ENCODE data around the gene ZC3H7A. TPM values are rescaled to one million over a fixed set of nuclear protein-coding genes. Genes with fewer than 3 reads are reported as not detected.

ZC3H7A gene
- total and polyA plus RNA-seq, 2 of the 13 experiments (the other 11 are each of a cell fraction or from before 2014, with no cell fraction given), result 29.2 to 36.8 TPM

DNA sequence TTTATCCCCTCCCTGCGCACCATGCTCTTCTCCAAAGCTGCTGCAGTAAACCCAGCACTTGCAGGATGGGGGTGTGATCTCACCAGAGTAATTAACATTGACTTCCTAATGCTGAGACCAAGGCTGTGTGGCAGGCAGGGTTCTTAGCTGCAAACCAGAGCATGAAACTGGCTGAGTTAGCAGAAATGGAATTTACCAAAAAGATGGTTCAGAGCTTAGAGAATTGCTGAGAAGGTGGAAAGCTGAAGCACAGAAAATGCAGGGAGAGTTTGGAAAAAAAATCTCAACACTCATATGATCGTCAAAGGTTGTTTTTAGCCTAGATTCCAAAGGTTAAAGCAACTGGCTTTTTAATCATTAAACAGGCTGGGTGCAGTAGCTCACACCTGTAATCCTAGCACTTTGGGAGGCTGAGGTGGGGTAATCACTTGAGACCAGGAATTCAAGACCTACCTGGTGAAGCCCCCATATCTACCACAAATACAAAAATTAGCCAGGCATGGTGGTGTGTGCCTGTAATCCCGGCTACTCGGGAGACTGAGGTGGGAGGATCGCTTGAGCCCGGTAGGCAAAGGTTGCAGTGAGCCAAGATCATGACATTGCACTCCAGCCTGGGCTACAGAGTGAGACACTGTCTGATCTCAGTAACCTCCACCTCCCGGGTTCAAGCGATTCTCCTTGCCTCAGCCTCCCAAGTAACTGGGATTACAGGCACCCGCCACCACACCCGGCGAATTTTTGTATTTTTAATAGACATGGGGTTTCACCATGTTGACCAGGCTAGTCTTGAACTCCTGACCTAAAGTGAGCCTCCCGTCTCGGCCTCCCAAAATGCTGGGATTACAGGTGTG is 48.4 kb downstream of the ZC3H7A start (continued):
- TF ChIP-seq, protein P1, sequence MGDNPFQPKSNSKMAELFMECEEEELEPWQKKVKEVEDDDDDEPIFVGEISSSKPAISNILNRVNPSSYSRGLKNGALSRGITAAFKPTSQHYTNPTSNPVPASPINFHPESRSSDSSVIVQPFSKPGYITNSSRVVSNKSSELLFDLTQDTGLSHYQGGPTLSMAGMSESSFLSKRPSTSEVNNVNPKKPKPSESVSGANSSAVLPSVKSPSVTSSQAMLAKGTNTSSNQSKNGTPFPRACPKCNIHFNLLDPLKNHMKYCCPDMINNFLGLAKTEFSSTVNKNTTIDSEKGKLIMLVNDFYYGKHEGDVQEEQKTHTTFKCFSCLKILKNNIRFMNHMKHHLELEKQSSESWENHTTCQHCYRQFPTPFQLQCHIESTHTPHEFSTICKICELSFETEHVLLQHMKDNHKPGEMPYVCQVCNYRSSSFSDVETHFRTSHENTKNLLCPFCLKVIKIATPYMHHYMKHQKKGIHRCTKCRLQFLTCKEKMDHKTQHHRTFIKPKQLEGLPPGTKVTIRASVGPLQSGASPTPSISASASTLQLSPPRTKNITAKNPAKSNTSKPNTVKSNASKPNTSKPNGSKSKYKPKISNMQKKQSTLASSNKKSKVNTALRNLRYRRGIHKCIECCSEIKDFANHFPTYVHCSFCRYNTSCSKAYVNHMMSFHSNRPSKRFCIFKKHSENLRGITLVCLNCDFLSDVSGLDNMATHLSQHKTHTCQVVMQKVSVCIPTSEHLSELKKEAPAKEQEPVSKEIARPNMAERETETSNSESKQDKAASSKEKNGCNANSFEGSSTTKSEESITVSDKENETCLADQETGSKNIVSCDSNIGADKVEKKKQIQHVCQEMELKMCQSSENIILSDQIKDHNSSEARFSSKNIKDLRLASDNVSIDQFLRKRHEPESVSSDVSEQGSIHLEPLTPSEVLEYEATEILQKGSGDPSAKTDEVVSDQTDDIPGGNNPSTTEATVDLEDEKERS (CRISPR knock-in tag; IDR thresholded peaks at IDR 0.05), result peak; percentile 91; the same call in 1 of the 2 replicates
- peak; percentile 12; the same call in 1 of the 2 replicates for TF ChIP-seq RELA (CRISPR knock-in tag; IDR thresholded peaks at IDR 0.05)
- TF ChIP-seq, protein P2, sequence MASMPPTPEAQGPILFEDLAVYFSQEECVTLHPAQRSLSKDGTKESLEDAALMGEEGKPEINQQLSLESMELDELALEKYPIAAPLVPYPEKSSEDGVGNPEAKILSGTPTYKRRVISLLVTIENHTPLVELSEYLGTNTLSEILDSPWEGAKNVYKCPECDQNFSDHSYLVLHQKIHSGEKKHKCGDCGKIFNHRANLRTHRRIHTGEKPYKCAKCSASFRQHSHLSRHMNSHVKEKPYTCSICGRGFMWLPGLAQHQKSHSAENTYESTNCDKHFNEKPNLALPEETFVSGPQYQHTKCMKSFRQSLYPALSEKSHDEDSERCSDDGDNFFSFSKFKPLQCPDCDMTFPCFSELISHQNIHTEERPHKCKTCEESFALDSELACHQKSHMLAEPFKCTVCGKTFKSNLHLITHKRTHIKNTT (CRISPR knock-in tag; IDR thresholded peaks at IDR 0.05), result no peak; the same call in 1 of the 2 replicates
- no peak for TF ChIP-seq ZNF674 (CRISPR knock-in tag; IDR thresholded peaks at IDR 0.05; ENCODE audit: low read depth)
- TF ChIP-seq CHCHD3 (CRISPR knock-in tag; IDR thresholded peaks at IDR 0.05), result no peak
- no peak for TF ChIP-seq CBX1 (IDR thresholded peaks at IDR 0.05; ENCODE audit: low read depth)
- TF ChIP-seq, protein P3, sequence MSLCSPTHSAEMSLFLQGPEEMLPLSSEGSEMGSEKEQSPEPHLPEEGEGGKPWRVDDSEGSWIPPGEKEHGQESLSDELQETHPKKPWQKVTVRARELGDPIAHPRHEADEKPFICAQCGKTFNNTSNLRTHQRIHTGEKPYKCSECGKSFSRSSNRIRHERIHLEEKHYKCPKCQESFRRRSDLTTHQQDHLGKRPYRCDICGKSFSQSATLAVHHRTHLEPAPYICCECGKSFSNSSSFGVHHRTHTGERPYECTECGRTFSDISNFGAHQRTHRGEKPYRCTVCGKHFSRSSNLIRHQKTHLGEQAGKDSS (CRISPR knock-in tag; IDR thresholded peaks at IDR 0.05; ENCODE audit: borderline replicate concordance, low read depth), result no peak
- no peak for TF ChIP-seq ELF3 (CRISPR knock-in tag; IDR thresholded peaks at IDR 0.05)
- no peak for TF ChIP-seq ATM (IDR thresholded peaks at IDR 0.05; ENCODE audit: borderline replicate concordance)
- TF ChIP-seq ZNF891 (CRISPR knock-in tag; IDR thresholded peaks at IDR 0.05), result 0 out of 2 replicates have a peak, but pooled peaks have one; percentile 43
- peak; percentile 65; the same call in 1 of the 2 replicates for TF ChIP-seq MAFG (CRISPR knock-in tag; IDR thresholded peaks at IDR 0.05)
- no peak for TF ChIP-seq ZNF326 (CRISPR knock-in tag; IDR thresholded peaks at IDR 0.05; ENCODE audit: borderline replicate concordance)
- TF ChIP-seq, protein P4, sequence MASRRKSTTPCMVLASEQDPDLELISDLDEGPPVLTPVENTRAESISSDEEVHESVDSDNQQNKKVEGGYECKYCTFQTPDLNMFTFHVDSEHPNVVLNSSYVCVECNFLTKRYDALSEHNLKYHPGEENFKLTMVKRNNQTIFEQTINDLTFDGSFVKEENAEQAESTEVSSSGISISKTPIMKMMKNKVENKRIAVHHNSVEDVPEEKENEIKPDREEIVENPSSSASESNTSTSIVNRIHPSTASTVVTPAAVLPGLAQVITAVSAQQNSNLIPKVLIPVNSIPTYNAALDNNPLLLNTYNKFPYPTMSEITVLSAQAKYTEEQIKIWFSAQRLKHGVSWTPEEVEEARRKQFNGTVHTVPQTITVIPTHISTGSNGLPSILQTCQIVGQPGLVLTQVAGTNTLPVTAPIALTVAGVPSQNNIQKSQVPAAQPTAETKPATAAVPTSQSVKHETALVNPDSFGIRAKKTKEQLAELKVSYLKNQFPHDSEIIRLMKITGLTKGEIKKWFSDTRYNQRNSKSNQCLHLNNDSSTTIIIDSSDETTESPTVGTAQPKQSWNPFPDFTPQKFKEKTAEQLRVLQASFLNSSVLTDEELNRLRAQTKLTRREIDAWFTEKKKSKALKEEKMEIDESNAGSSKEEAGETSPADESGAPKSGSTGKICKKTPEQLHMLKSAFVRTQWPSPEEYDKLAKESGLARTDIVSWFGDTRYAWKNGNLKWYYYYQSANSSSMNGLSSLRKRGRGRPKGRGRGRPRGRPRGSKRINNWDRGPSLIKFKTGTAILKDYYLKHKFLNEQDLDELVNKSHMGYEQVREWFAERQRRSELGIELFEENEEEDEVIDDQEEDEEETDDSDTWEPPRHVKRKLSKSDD (CRISPR knock-in tag; IDR thresholded peaks at IDR 0.05; ENCODE audit: low read depth), result no peak
- TF ChIP-seq GTF3A (CRISPR knock-in tag; conservative IDR thresholded peaks at IDR 0.05), result no peak
- TF ChIP-seq FOXK1 (CRISPR knock-in tag; IDR thresholded peaks at IDR 0.05; ENCODE audit: borderline replicate concordance, low read depth), result peak; percentile 48; the same call in 1 of the 2 replicates
- peak; percentile 95 for TF ChIP-seq KLF12 (CRISPR knock-in tag; IDR thresholded peaks at IDR 0.05; ENCODE audit: borderline replicate concordance)
- TF ChIP-seq RXRB (CRISPR knock-in tag; IDR thresholded peaks at IDR 0.05; ENCODE audit: borderline replicate concordance), result peak; percentile 22; the same call in 1 of the 2 replicates
- TF ChIP-seq HDAC1 (CRISPR knock-in tag; IDR thresholded peaks at IDR 0.05), result peak; percentile 63
- TF ChIP-seq ZNF224 (CRISPR knock-in tag; IDR thresholded peaks at IDR 0.05), result peak; percentile 32; the same call in 1 of the 2 replicates
- TF ChIP-seq ZNF430 (CRISPR knock-in tag; IDR thresholded peaks at IDR 0.05), result no peak
- TF ChIP-seq POGZ (CRISPR knock-in tag; IDR thresholded peaks at IDR 0.05), result no peak

Data from HepG2 (cell line).